ENCODE data around the gene PRCD.

Gene PRCD

GRCh38 chr17:76542566-76542971 is 2.7 kb downstream of the PRCD start:
- DNase-seq: no peak

- no peak for DNase-seq
Measured at GRCh38 chr17:76542984-76543383, 3.1 kb downstream of the PRCD start.

DNA sequence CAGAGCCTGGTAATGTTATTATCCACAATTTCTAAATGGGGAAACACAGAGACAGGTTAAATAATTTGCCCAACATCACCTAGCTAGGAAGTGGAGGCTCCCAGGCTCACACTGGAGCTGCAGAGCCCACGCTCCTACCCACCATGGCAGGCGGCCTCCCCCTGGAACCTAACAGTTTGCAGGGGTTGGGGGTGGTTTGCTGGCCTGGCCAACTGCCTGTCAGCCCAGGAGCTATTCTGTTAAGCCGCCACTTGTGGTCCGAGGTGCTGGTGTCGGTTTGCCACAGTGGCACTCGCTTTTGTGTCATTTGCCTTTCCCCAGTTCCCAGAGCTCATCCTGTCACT is 3.6 kb downstream of the PRCD start:
- DNase-seq: no peak

DNA sequence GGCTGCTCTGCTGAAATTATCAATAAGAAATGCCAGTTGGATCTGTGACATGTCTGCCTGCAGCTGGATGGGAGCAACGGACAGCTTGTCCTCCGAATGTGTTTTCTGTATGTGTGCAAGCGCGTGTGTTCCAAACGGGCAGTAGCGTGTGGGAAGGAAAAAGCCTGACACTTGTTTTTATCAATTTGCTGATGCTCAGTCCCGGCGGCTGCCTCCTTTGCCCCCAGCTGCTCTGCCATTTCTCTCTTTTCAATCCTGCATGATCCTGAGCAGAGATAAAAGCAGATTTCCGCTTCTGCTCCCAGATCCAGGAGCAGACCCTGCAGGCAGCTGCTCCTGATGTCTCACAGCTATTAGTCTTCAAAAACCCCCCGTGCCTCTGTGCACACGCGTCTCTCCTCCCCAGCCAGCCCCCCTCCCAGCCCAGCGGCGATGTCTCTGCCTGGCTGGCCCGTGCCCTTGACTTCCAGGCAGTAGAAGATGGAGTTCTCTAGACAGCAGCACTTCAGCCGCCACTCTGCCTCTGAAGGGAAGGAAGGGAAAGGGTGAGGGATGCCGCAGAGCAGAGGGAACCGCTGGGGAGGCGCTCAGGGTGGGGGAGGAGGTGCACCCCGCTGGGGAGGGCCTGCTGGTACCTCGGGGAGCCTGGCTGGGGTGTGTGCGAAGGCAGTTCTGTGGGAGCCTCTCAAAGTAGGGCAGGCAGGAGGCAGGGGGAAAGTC is 4.1 kb downstream of the PRCD start:
- DNase-seq: no peak

DNA sequence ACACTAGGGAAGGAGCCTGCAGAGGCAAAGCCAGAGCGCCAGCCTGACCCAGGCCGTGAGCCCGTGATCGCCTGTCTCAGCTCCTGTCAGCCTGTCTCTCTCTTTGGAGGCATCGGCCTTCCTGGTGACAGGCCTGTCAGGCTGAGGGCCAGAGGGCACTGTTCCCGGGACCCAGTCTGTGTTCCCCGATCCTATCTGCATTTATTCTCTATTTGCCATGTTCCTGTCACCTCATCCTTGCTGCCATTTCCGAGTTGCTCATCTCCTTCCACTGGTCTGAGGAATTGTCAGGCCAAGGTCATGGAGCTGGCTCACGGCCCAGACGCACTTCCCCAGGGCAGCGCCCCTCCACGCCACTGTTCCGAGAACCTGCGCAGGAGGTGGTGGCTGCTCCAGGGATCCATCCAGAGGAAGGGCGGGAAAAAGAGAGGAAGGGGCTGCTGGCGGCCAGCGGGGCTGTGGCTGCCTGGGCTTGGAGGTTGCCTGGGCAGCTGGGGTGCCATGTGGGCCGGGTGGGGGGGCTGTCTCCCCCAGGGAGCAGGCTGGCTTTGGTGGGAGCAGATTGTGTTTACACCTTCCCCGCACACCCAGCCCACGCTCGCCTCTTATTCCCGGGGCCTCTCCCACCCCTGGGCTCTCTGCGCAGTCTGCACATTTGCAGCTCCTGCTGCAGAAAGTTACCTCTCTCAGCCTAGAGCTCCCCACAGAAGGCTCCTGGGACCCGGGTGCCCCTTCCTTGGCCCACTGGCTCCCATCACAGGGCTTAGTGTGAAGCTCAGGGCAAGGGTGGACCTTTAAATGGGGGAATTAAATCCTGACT is 4.9 kb downstream of the PRCD start:
- DNase-seq: no peak

DNA sequence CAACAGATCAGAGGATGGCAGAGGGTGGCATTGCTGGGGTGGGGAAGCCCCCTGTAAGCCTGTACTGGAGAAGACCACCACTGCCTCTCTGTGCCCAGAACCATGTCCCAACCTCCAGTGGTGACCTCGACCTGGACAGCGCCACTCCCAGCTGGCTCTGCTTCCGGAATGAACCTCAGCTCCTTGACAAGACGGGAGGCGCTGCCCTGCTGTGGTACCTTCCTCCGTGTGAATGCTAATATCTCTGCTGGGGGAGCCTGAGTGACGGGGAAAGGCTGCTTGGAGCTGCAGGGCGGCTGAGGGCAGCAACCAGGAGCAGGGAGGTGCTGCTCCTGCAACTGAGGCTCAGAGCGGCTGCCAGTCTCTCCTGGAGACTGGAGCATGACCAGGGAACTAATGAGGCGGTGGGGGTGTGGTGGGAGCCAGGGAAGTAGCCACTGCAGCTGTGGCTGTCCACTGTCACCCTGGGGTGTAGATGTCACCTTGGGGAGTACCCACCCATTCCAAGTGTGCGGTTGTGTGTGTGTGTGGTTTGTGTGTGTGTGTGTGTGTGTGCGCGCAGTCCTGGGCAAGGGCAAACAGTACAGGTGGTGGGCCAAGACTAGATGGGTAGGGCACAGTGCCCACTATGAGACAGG is 6.2 kb downstream of the PRCD start:
- no peak for DNase-seq

DNA sequence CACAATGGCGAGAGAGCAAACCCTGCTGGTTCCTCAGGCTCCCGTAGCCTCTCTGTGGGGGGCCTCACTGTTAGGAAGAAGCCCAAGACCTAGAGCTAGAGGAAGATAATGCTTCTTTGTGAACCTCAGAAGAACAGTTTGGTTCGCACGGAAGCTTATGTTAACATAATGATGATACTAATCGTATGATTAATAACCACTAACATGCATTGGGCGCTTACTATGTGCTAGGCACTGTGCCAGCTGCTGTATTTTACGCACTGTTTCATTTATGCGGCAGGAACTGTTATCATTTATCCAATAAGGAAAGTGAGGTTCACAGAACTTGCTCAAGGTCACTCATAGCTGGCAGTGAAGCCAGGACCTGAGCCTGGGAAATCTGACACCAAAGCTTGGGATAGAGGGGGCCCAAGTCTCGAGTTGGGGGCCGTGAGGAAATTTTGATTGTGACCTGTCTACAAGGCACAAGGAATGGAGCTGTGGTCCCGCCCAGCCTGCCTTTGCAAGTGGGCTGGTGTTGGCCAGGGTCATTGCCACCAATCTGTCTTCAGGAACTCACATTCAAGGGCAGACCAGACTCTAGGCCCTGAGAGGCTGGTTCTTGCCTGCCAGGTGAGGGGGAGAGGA is 6.8 kb downstream of the PRCD start:
- DNase-seq: no peak

- peak; percentile 72 for DNase-seq
Measured at GRCh38 chr17:76547183-76547641, 7.4 kb downstream of the PRCD start.

DNA sequence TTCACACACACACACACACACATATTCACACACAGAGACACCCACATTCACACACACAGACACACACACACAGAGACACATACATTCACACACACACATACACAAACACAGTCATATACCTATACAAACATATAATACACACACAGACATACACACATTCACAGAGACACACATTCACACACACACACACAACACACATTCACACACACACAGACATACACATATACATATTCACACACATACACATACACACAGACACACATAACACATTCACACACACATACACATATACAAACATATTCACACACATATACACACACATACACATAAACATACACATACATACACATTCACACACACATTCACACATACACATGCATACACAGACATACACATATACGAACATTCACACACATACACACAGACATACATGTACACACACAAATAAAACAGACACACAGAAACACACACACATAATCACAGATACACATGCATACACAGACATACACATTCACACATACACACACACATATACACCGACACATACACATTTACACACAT is 7.9 kb downstream of the PRCD start:
- no peak for DNase-seq

DNA sequence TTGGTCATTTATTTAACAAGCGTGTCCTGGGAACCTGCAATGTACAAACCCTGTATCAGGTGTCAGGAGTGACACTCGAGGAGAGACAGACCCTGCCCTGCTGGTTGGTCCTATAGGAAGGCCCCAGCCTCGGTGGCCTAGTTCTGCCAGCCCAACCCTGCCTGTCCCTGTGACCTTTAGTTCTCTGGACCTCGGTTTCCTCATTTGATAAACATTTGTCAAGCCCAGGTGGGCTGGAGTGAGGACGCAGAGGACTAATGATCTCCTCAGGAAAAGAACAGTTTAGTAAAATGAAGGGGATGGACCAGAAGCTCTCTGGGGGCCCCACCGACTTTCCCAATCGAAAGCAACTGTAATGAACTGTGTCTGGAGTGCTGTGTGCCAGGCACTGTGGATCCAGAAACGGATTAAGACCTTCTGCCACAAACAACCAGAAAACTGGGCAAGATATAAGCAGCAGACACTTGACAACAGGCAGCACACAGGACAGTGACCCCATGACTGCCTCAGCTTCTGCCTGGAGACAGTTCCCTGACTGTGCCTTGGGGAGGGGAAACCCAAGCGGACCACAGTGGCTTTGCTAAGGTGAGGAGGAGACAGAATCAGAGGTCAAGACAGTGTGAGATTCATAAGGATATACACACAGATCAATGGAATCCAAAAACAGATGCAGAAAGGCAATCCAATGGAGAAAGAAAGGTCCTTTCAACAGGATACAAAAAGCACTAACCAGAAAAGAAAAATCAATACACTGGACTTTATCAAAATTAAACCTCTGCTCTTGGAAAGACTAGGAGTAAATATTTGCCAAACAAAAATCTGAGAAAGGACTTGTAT is 8.8 kb downstream of the PRCD start:
- no peak for DNase-seq

- DNase-seq: no peak
Measured at GRCh38 chr17:76549215-76549518, 9.3 kb downstream of the PRCD start.

GRCh38 chr17:76549539-76549938 is 9.7 kb downstream of the PRCD start:
- DNase-seq: no peak

- no peak for DNase-seq
Measured at GRCh38 chr17:76550712-76551615, 11.1 kb downstream of the PRCD start.

DNA sequence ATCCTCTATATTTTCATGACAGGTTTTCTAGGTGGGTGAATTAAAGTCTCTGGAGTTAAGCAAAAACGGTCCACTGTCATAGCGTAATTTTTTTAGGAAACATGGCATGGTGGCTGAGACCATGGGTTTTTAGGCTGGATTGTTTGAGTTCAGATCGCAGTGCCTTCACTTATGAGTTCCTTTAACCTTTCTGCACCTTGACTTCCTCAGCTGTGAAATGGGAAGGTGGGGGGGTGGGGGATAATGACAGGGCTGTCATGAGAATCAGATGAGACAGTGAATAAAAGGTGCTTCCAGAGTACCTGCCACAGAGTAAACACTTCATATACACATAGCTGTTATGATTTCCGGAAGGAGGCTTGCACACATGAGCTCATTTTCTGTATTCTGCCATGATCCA is 11.8 kb downstream of the PRCD start:
- no peak for DNase-seq

- DNase-seq: no peak
Measured at GRCh38 chr17:76553178-76553908, 13.5 kb downstream of the PRCD start.

- DNase-seq: no peak
Measured at GRCh38 chr17:76554131-76554530, 14.3 kb downstream of the PRCD start.

GRCh38 chr17:76556765-76557367 is 17.0 kb downstream of the PRCD start:
- peak; percentile 72 for DNase-seq

- peak; percentile 97 for DNase-seq
Measured at GRCh38 chr17:76557368-76558197, 17.7 kb downstream of the PRCD start.

Data from CD4-positive, alpha-beta T cell treated with Interleukin-12 subunit alpha and Interleukin-12 subunit beta, for 1 hour (primary cell).